Kidney tubule cell (primary cell): Measurements from ENCODE around the gene PSMB2.

Source experiments
- DNase-seq: peaks from one replicate; pipeline ENCODE4 v3.0.0-alpha.2; 2018; ENCODE audit warnings: low spot score

The PSMB2 gene

DNA sequence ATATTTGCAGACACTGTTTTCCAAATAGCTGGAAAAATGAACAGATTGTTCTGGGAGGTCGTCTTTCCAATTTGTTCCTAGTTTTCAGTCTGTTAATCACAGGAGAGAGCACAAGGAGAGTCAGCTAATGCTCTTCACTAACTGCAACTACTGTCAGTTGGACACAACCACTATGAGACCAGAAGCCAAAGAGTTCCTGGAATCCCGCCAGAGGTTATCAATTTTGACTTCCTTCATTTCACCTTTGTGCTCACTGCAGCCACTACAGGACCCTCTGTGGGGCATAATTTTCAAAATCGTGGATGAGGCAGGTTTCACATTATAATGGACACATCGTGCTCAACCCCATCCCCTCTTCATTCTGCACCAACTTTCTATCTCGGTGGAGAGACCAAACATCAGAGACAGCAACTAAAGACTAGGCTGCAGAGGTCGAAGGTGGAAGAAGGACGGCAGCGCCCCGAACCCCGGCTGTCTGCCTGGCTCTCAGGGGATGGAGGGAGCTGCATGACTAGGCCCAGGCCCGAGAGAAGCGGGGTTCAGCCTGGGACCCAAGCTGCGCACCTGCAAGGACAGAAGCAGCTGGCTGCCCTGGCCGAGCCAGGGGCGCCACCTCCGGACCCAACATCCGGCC lies 84.7 kb downstream of the PSMB2 start:
- no peak for DNase-seq

DNA sequence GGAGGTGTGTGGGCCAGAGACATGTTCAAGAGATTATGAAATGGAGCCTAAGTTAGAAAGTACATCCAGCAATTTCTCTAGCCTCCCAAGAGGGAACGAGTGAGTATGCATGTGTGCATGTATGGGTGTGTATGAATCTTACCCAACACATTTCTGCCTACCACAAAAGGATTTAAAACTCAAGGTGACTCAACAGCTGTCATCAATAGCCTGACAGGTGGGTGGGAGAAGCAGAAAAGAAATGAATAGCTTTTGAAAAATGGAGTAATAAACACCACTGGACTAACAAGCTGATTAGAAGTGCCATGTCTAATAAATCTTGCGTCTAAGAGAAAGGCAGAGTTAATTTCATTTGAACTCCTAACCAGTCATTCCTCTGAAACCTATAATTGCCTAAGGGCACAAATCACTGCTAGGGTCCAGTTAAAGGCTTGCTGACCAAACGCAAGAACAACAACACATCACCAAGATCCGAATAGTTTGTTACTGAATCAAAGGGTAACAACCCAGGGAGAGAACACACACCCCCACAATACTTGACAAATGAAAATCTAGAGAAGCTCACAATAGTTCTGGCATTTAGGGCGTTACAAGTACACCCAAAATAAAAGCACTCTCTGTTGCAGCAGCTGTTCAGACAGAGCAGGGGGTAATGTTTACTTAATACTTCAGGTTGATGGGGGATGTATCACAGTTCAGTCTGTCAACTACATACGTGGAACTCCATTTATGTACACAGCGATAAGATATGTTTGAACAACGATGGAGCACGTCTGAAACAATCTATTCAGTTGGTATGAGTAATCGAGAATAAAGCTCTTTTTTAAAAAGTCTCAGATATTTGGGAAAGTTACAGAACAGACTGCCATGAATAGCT lies 85.5 kb downstream of the PSMB2 start:
- DNase-seq = peak; percentile 66

DNA sequence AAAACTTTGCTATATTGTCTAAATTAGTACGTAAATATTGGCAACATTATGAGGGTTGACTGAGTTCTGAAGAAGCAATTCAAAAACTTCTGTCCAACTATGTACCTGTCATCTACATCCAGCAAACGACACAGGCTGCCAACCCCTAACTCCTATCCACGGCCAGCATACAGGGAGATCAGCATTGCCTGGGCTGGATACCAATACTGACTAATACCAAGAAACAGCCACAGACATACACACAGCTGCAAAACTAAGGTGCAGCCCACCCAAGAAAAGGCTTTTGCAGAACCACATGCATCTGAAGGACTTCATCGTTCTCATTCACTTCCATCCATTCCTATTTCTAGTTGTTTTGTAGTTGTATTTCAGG lies 86.1 kb downstream of the PSMB2 start:
- DNase-seq = no peak

GRCh38 chr1:35554266-35555211 lies 86.8 kb downstream of the PSMB2 start:
- DNase-seq = no peak

GRCh38 chr1:35553851-35554250 lies 87.5 kb downstream of the PSMB2 start:
- no peak for DNase-seq
